Measurements from ENCODE around the gene SLAMF7. TPM values are rescaled to one million over a fixed set of nuclear protein-coding genes. Genes with fewer than 3 reads are reported as not detected.

Gene SLAMF7
- total RNA-seq, 1 donor from 2014 or later = not detected

DNA sequence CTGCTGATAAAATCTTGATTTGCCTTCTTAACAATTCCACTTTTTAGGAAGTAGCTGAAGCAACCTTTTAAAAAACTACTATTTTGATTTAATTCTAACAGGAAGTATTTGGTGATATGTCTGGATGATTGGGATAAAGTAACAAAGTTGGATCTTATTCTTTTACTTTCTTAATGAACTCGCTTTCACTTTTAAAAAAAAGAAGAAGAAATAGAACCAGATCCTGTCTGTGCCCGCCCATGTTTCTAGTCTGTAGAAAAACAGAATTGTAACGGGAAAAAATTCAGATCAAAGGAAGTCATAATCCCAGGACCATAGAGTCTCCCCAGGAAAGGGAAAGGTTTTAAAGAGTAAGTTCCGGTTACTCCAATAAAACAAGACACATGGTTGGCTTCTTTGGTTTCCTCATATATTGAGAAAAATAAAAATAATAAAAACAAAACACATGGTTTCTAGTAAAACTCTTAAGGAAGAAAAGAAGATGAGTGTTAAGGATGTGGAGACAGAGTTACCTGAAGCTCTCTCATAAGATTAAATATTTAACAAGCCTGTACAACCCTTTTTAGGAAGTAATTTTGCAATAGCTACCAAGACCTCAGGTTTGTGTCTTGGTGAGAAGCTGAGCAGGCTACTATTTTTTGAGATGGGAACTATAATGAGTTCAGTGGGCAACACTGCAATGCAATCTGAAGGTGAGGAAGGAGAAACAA, 32.4 kb upstream of the SLAMF7 start:
- H3K4me3 Mint-ChIP-seq (ENCODE audit: low read depth) = no peak overlapping the region
- H3K4me1 Mint-ChIP-seq (ENCODE audit: low read depth) = no peaks in the 10 kb centered on the region
- H3K27ac Mint-ChIP-seq = no peak overlapping the region
- TF ChIP-seq CTCF (IDR thresholded peaks at IDR 0.05; ENCODE audit: unreplicated experiment) = no peak
- no peak for DNase-seq (ENCODE audit: low spot score, unreplicated experiment)
- H3K9me3 Mint-ChIP-seq (ENCODE audit: low read depth) = no peaks in the 10 kb centered on the region
- peaks cover 6% of the 10 kb centered on the region for H3K27me3 Mint-ChIP-seq
- no peaks in the 10 kb centered on the region for H3K36me3 Mint-ChIP-seq (ENCODE audit: insufficient read depth)

- TF ChIP-seq CTCF (IDR thresholded peaks at IDR 0.05; ENCODE audit: unreplicated experiment) = no peak
- no peaks in the 10 kb centered on the region for H3K9me3 Mint-ChIP-seq (ENCODE audit: low read depth)
- no peak overlapping the region for H3K4me3 Mint-ChIP-seq (ENCODE audit: low read depth)
- no peaks in the 10 kb centered on the region for H3K36me3 Mint-ChIP-seq (ENCODE audit: insufficient read depth)
- H3K4me1 Mint-ChIP-seq (ENCODE audit: low read depth) = no peaks in the 10 kb centered on the region
- DNase-seq (ENCODE audit: low spot score, unreplicated experiment) = no peak
- H3K27me3 Mint-ChIP-seq = peaks cover 6% of the 10 kb centered on the region
- H3K27ac Mint-ChIP-seq = no peak overlapping the region
These were observed 31.6 kb upstream of the SLAMF7 start for GRCh38 chr1:160707236-160708064.

- Mint-ChIP-seq H3K27me3 (peaks cover 6% of the 10 kb centered on the region), H3K4me3 (ENCODE audit: low read depth) (no peak overlapping the region), H3K27ac (no peak overlapping the region), H3K4me1 (ENCODE audit: low read depth) (no peaks in the 10 kb centered on the region), H3K36me3 (ENCODE audit: insufficient read depth) (no peaks in the 10 kb centered on the region), H3K9me3 (ENCODE audit: low read depth) (no peaks in the 10 kb centered on the region)
- TF ChIP-seq CTCF (IDR thresholded peaks at IDR 0.05; ENCODE audit: unreplicated experiment) = no peak
- no peak for DNase-seq (ENCODE audit: low spot score, unreplicated experiment)
These were observed 30.9 kb upstream of the SLAMF7 start for GRCh38 chr1:160708118-160708517.

GRCh38 chr1:160708801-160709200, 30.2 kb upstream of the SLAMF7 start:
- no peak overlapping the region for H3K27ac Mint-ChIP-seq
- H3K9me3 Mint-ChIP-seq (ENCODE audit: low read depth) = no peaks in the 10 kb centered on the region
- H3K4me3 Mint-ChIP-seq (ENCODE audit: low read depth) = no peak overlapping the region

More at GRCh38 chr1:160708801-160709200, 30.2 kb upstream of the SLAMF7 start:
- Mint-ChIP-seq H3K36me3 (ENCODE audit: insufficient read depth) (no peaks in the 10 kb centered on the region), H3K27me3 (peaks cover 2% of the 10 kb centered on the region), H3K4me1 (ENCODE audit: low read depth) (no peaks in the 10 kb centered on the region)
- TF ChIP-seq CTCF (IDR thresholded peaks at IDR 0.05; ENCODE audit: unreplicated experiment) = no peak
- DNase-seq (ENCODE audit: low spot score, unreplicated experiment) = no peak
